ENCODE measurements around the gene PSMA6. TPM values are rescaled to one million over a fixed set of nuclear protein-coding genes. Genes with fewer than 3 reads are reported as not detected.

The PSMA6 gene
- total RNA-seq, 4 donors from 2014 or later: 62.7 to 175 (median 102) TPM

- H3K4me3 ChIP-seq (ENCODE audit: low read depth, poor library complexity, severe bottlenecking): no peak overlapping the region
- TF ChIP-seq CTCF (IDR thresholded peaks at IDR 0.05): no peak
- no peak for TF ChIP-seq POLR2A (IDR thresholded peaks at IDR 0.05)
- intact Hi-C loops (cut with DNase I; ENCODE audit: low total_unique reads): no loop called here
These were observed 48.7 kb downstream of the PSMA6 start for GRCh38 chr14:35340616-35341453.

GRCh38 chr14:35341454-35341750, 49.2 kb downstream of the PSMA6 start:
- no peak overlapping the region for H3K4me3 ChIP-seq (ENCODE audit: low read depth, poor library complexity, severe bottlenecking)

More at GRCh38 chr14:35340616-35341453, 48.7 kb downstream of the PSMA6 start:
- no peak for DNase-seq (ENCODE audit: low spot score in 2 of 2)
- 74 to 81% methylated on average over 14 of the region's 14 CpGs for WGBS, 2 donors

GRCh38 chr14:35341751-35342488, 49.7 kb downstream of the PSMA6 start:
- peak; percentile 97 to 99 for DNase-seq (ENCODE audit: low spot score in 2 of 2)

More at GRCh38 chr14:35341454-35341750, 49.2 kb downstream of the PSMA6 start:
- intact Hi-C loops (cut with DNase I; ENCODE audit: low total_unique reads): no loop called here
- TF ChIP-seq POLR2A (IDR thresholded peaks at IDR 0.05): no peak
- TF ChIP-seq CTCF (IDR thresholded peaks at IDR 0.05): no peak
- WGBS, 2 donors: 10 to 17% methylated on average over 4 of the region's 4 CpGs
- no peak for DNase-seq (ENCODE audit: low spot score in 2 of 2)

GRCh38 chr14:35342489-35343010, 50.4 kb downstream of the PSMA6 start:
- intact Hi-C loops (cut with DNase I; ENCODE audit: low total_unique reads): no loop called here
- peak in 1 of 2 donors; percentile 93 for DNase-seq (ENCODE audit: low spot score in 2 of 2)
- no peak overlapping the region for H3K4me3 ChIP-seq (ENCODE audit: low read depth, poor library complexity, severe bottlenecking)
- 47 to 48% methylated on average over 8 of the region's 8 CpGs for WGBS, 2 donors
- TF ChIP-seq POLR2A (IDR thresholded peaks at IDR 0.05) (no peak), CTCF (IDR thresholded peaks at IDR 0.05) (no peak)

More at GRCh38 chr14:35341751-35342488, 49.7 kb downstream of the PSMA6 start:
- WGBS, 2 donors: 5 to 17% methylated on average over 16 to 23 of the region's 25 CpGs
- TF ChIP-seq CTCF (IDR thresholded peaks at IDR 0.05): no peak
- no peak overlapping the region for H3K4me3 ChIP-seq (ENCODE audit: low read depth, poor library complexity, severe bottlenecking)
- intact Hi-C loops (cut with DNase I; ENCODE audit: low total_unique reads): no loop called here

- WGBS, 2 donors: 79 to 82% methylated on average over 7 of the region's 7 CpGs
- intact Hi-C loops (cut with DNase I; ENCODE audit: low total_unique reads): no loop called here
- peak in 1 of 2 donors; percentile 75 for DNase-seq (ENCODE audit: low spot score in 2 of 2)
- no peak for TF ChIP-seq POLR2A (IDR thresholded peaks at IDR 0.05)
- no peak for TF ChIP-seq CTCF (IDR thresholded peaks at IDR 0.05)
- H3K4me3 ChIP-seq (ENCODE audit: low read depth, poor library complexity, severe bottlenecking): no peak overlapping the region
These were observed 51.5 kb downstream of the PSMA6 start for GRCh38 chr14:35343702-35344101.
